Testis (tissue), 3 donors: Measurements from ENCODE around the gene KRTAP5-3. TPM values are rescaled to one million over a fixed set of nuclear protein-coding genes. Genes with fewer than 3 reads are reported as not detected.

Experiments used
- DNase-seq: peaks from one replicate; pipeline ENCODE4 v3.0.0-alpha.2; 2019
- H3K27ac ChIP-seq, 2 donors: fragments of 200-600 bp; sonication (generic); one replicate each; pipeline ENCODE4 v1.5.1; 2019
- H3K27me3 ChIP-seq: fragments of 200-600 bp; sonication (generic); one replicate; pipeline ENCODE4 v1.5.1; 2019
- H3K36me3 ChIP-seq: fragments of 200-600 bp; sonication (generic); one replicate; pipeline ENCODE4 v1.5.1; 2017; ENCODE audit warnings: low read depth; ENCODE audit errors: missing control alignments
- H3K4me1 ChIP-seq: fragments of 200-600 bp; sonication (generic); one replicate; pipeline ENCODE4 v1.5.1; 2019
- H3K4me3 ChIP-seq, 2 donors: fragments of 200-600 bp; sonication (generic); one replicate each; pipeline ENCODE4 v1.5.1; 2017 to 2019
- H3K9me3 ChIP-seq: fragments of 200-600 bp; sonication (generic); one replicate; pipeline ENCODE4 v1.5.1; 2017
- CTCF ChIP-seq, 3 experiments: fragments of 450-650 bp in 2 of 3; fragments of 200-600 bp in 1 of 3; sonication (generic) in 1 of 3; IDR thresholded peaks; one replicate each; pipeline ENCODE4 v1.5.1; 2016 to 2019; ENCODE audit warnings: antibody characterized with exemption in 3 of 3, mild to moderate bottlenecking in 2 of 3, moderate library complexity in 1 of 3
- POLR2A ChIP-seq: fragments of 450-650 bp; IDR thresholded peaks from one replicate; pipeline ENCODE4 v1.6.1; 2017; ENCODE audit warnings: antibody characterized with exemption, mild to moderate bottlenecking, moderate library complexity
- WGBS, 2 donors: methylation state at CpG; one replicate each; pipeline ENCODE4 v1.1.5; 2018; 5-methylcytosine and 5-hydroxymethylcytosine counted together
- intact Hi-C: fragments of 100-400 bp; cut with DNase I; formaldehyde crosslinking; loops from one replicate; pipeline ENCODE4 v1.15.1; 2023; ENCODE audit warnings: low total_unique reads
- polyA plus RNA-seq: library from polyadenylated mRNA; stranded (reverse); fragments of 350-450 nt; fragmentation: Illumina TruSeq; extraction: RNeasy Lipid Tissue Mini Kit (QIAGEN cat#74804); gene quantifications from one replicate; pipeline ENCODE4 v1.2.3, GENCODE V29; 2014; ENCODE audit warnings: low read depth, low replicate concordance; ENCODE audit not compliant: insufficient read depth
- total RNA-seq, 2 donors: library from RNA; depleted of rRNA; stranded (reverse); fragments of >200 nt; gene quantifications; one replicate each; pipeline ENCODE4 v1.2.3, GENCODE V29; 2016

KRTAP5-3 gene
- total and polyA plus RNA-seq, 3 donors from 2014 or later = not detected

GRCh38 chr11:1652026-1652425 is 43.8 kb upstream of the KRTAP5-3 start:
- TF ChIP-seq CTCF (IDR thresholded peaks at IDR 0.05) = no peak
- TF ChIP-seq POLR2A = no peak
- no peak for DNase-seq
- H3K27ac ChIP-seq = no peak overlapping the region
- 61 to 69% methylated on average over 5 to 19 of the region's 19 CpGs for WGBS, 2 donors
- no peak overlapping the region for H3K4me3 ChIP-seq
- no peaks in the 10 kb centered on the region for H3K9me3 ChIP-seq
- no peaks in the 10 kb centered on the region for H3K27me3 ChIP-seq
- no peaks in the 10 kb centered on the region for H3K4me1 ChIP-seq
- no peaks in the 10 kb centered on the region for H3K36me3 ChIP-seq
- intact Hi-C loops = loop anchor here (10.0 kb wide), 2 partner anchors 183 to 503 kb away; partner anchors contain the start of genes SYT8 and TNNI2

GRCh38 chr11:1651411-1651980 is 43.2 kb upstream of the KRTAP5-3 start:
- no peaks in the 10 kb centered on the region for H3K9me3 ChIP-seq
- H3K27me3 ChIP-seq = no peaks in the 10 kb centered on the region
- TF ChIP-seq CTCF (IDR thresholded peaks at IDR 0.05) (no peak), POLR2A (no peak)
- WGBS, 2 donors = 84 to 91% methylated on average over 7 of the region's 7 CpGs
- H3K36me3 ChIP-seq = no peaks in the 10 kb centered on the region
- no peaks in the 10 kb centered on the region for H3K4me1 ChIP-seq
- H3K27ac ChIP-seq = no peak overlapping the region
- no peak for DNase-seq
- H3K4me3 ChIP-seq = no peak overlapping the region
- intact Hi-C loops = loop anchor here (10.0 kb wide), 2 partner anchors 183 to 503 kb away; partner anchors contain the start of genes SYT8 and TNNI2

DNA sequence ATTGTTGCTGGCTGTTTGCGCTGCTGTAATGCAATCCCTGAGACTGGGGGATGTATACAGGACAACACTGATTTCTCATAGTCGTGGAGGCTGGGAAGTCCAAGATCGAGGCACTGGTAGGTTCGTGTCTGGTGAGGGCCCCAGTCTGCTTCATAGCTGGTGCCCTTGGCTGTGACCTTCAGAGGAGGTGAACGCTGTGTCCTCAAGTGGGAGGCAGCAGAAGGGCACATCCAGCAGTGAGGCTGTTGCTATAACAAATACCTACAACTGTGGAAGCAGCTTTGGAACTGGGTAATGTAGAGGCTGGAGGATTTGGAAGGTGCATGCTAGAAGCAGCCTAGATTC is 42.6 kb upstream of the KRTAP5-3 start:
- no peak overlapping the region for H3K4me3 ChIP-seq
- no peaks in the 10 kb centered on the region for H3K4me1 ChIP-seq
- intact Hi-C loops = loop anchor here (10.0 kb wide), 2 partner anchors 184 to 504 kb away; partner anchors contain the start of genes SYT8 and TNNI2
- no peaks in the 10 kb centered on the region for H3K36me3 ChIP-seq
- DNase-seq = no peak
- no peaks in the 10 kb centered on the region for H3K9me3 ChIP-seq
- 62 to 81% methylated on average over 2 to 5 of the region's 5 CpGs for WGBS, 2 donors
- TF ChIP-seq CTCF (IDR thresholded peaks at IDR 0.05) = no peak
- TF ChIP-seq POLR2A = no peak
- H3K27ac ChIP-seq = no peak overlapping the region
- H3K27me3 ChIP-seq = no peaks in the 10 kb centered on the region

DNA sequence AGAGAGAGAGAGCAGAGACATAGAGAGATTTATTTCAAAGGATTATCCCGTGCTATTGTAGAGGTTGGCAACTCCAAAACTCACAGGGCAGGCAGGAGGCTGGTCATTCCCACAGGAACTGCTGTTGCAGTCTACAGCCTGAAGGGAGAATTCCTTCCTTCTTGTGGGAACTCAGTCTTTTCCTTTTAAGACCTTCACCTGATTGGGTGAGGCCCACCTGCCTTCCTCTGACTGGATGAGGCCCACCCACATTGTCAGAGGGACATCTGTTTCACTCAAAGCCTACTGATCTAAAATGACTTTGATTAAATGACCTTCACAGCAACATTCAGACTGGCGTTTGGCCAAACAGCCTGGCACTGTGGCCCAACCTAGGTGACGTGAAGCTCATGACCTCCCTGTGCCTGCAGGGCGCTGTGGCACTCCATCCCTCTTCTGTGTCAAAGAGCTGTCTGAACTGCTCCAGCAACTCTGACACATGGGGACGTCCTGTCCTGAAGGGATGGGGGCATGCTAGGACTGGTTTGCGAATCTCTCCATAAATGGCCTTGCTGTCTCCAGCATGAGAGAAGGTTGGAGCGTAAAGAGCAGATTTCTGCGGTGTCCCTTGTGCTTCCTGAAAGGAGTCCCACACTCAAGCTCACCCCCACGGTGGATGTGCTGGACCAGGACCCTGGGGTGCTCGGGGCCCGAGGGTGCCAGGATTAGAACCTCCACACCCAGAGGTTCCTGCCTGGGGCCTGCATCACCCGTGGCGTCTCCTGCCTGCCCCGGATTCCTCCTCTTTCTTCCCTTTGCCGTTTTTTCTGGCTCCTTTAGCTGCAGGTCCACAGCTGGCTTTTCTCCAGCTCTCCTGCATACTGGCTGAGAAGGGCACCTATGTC is 42.0 kb upstream of the KRTAP5-3 start:
- no peaks in the 10 kb centered on the region for H3K27me3 ChIP-seq
- H3K36me3 ChIP-seq = no peaks in the 10 kb centered on the region
- intact Hi-C loops = loop anchor here (10.0 kb wide), 2 partner anchors 185 to 505 kb away; partner anchors contain the start of genes SYT8 and TNNI2
- H3K9me3 ChIP-seq = no peaks in the 10 kb centered on the region
- no peak overlapping the region for H3K27ac ChIP-seq
- no peaks in the 10 kb centered on the region for H3K4me1 ChIP-seq
- WGBS, 2 donors = 59 to 82% methylated on average over 6 to 15 of the region's 15 CpGs
- H3K4me3 ChIP-seq = no peak overlapping the region
- DNase-seq = no peak
- TF ChIP-seq CTCF (IDR thresholded peaks at IDR 0.05) (no peak), POLR2A (no peak)
